Measurements from ENCODE around the gene HEMGN. TPM values are rescaled to one million over a fixed set of nuclear protein-coding genes. Genes with fewer than 3 reads are reported as not detected.
"Not testable (repeated sequence)": the region's sequence is repeated elsewhere in the genome, so short reads cannot be mapped to it uniquely, and the experiment has no call there.

HEMGN gene
- total and polyA plus RNA-seq, 2 donors (not counting 1 experiment from before 2014, with no cell fraction given): not detected

DNA sequence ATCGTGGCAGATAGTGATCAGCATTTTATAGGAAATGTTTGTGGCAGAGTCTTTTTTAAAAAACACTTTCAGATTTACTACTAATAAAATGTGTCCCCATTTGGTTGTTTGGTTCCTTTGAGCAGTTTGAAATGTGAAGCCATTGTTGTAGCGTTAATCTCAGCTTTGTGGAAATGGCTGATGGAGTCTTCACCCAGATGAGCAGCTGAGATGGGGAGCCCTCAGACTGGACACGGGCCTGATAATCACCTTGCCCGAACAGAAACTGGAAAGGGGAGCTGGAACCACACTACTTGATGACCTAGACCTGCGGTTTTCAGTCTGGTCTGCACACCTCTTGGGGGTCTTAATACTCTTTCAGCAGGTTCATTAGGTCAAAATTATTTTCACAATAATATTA lies 24.6 kb upstream of the HEMGN start:
- Histone ChIP-seq H3K79me2 (ENCODE audit: control insufficient read depth, insufficient read depth, low read length) (no peaks in the 10 kb centered on the region), H3K9ac (ENCODE audit: insufficient read depth, low read length) (no peak overlapping the region), H3K9me3 (ENCODE audit: control insufficient read depth, insufficient read depth, low read depth, low read length) (no peaks in the 10 kb centered on the region), H3K36me3 (ENCODE audit: control insufficient read depth, insufficient read depth, low read length) (no peaks in the 10 kb centered on the region), H3K4me3 (replicated peaks in 1 of 4; ENCODE audit: control extremely low read depth in 1 of 4, insufficient read depth in 1 of 4, low read depth in 3 of 4, low read length in 4 of 4) (no peak overlapping the region), H4K20me1 (ENCODE audit: control insufficient read depth, extremely low read depth, insufficient read depth, low read length) (no peaks in the 10 kb centered on the region), H3K4me1 (ENCODE audit: control insufficient read depth, extremely low read depth, insufficient read depth, low read length) (peaks cover 3% of the 10 kb centered on the region), H3K27me3 (ENCODE audit: control insufficient read depth, insufficient read depth, low read length) (peaks cover 7% of the 10 kb centered on the region), H2AFZ (ENCODE audit: low read length) (no peak overlapping the region), H3K27ac (ENCODE audit: insufficient read depth, low read length) (no peak overlapping the region), H3K4me2 (ENCODE audit: extremely low read depth, insufficient read depth, low read length) (no peak overlapping the region)
- TF ChIP-seq, protein P1, sequence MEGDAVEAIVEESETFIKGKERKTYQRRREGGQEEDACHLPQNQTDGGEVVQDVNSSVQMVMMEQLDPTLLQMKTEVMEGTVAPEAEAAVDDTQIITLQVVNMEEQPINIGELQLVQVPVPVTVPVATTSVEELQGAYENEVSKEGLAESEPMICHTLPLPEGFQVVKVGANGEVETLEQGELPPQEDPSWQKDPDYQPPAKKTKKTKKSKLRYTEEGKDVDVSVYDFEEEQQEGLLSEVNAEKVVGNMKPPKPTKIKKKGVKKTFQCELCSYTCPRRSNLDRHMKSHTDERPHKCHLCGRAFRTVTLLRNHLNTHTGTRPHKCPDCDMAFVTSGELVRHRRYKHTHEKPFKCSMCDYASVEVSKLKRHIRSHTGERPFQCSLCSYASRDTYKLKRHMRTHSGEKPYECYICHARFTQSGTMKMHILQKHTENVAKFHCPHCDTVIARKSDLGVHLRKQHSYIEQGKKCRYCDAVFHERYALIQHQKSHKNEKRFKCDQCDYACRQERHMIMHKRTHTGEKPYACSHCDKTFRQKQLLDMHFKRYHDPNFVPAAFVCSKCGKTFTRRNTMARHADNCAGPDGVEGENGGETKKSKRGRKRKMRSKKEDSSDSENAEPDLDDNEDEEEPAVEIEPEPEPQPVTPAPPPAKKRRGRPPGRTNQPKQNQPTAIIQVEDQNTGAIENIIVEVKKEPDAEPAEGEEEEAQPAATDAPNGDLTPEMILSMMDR (conservative IDR thresholded peaks at IDR 0.05 in 1 of 2, IDR thresholded peaks at IDR 0.05 in 1 of 2; ENCODE audit: low read depth in 1 of 2, low read length in 2 of 2): no peak
- TF ChIP-seq EZH2 (IDR thresholded peaks at IDR 0.05; ENCODE audit: low read length, missing control alignments): no peak
- DNase-seq (ENCODE audit: low read depth in 2 of 2): no peak

DNA sequence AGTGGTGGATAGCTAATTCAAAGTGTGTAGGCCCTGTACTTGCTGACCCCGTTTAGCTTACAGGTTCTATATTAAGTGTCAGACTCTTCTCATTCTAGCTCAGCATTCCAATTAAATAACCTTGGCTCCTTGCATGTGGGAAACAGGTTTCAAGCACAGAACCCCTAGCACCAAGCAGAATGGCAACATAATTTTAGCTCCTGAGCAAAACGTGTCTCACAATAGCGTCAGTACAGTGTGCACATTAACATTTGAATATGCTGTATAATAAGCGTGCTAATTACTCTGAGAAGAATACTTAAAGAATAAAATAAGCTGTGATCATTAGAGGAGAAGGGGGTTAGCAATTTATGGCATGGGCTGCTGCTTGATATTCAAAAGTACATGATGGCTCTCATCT lies 24.2 kb upstream of the HEMGN start:
- no peaks in the 10 kb centered on the region for H3K36me3 ChIP-seq (ENCODE audit: control insufficient read depth, insufficient read depth, low read length)
- H3K27me3 ChIP-seq (ENCODE audit: control insufficient read depth, insufficient read depth, low read length): peaks cover 7% of the 10 kb centered on the region
- no peak overlapping the region for H3K4me2 ChIP-seq (ENCODE audit: extremely low read depth, insufficient read depth, low read length)
- H3K4me1 ChIP-seq (ENCODE audit: control insufficient read depth, extremely low read depth, insufficient read depth, low read length): peaks cover 3% of the 10 kb centered on the region
- no peak for TF ChIP-seq EZH2 (IDR thresholded peaks at IDR 0.05; ENCODE audit: low read length, missing control alignments)
- TF ChIP-seq, protein P1 (conservative IDR thresholded peaks at IDR 0.05 in 1 of 2, IDR thresholded peaks at IDR 0.05 in 1 of 2; ENCODE audit: low read depth in 1 of 2, low read length in 2 of 2): no peak
- H3K4me3 ChIP-seq (replicated peaks in 1 of 4; ENCODE audit: control extremely low read depth in 1 of 4, insufficient read depth in 1 of 4, low read depth in 3 of 4, low read length in 4 of 4): no peak overlapping the region
- no peaks in the 10 kb centered on the region for H4K20me1 ChIP-seq (ENCODE audit: control insufficient read depth, extremely low read depth, insufficient read depth, low read length)
- H3K9ac ChIP-seq (ENCODE audit: insufficient read depth, low read length): no peak overlapping the region
- H2AFZ ChIP-seq (ENCODE audit: low read length): no peak overlapping the region
- no peaks in the 10 kb centered on the region for H3K9me3 ChIP-seq (ENCODE audit: control insufficient read depth, insufficient read depth, low read depth, low read length)
- no peaks in the 10 kb centered on the region for H3K79me2 ChIP-seq (ENCODE audit: control insufficient read depth, insufficient read depth, low read length)
- DNase-seq (ENCODE audit: low read depth in 2 of 2): no peak
- no peak overlapping the region for H3K27ac ChIP-seq (ENCODE audit: insufficient read depth, low read length)

DNA sequence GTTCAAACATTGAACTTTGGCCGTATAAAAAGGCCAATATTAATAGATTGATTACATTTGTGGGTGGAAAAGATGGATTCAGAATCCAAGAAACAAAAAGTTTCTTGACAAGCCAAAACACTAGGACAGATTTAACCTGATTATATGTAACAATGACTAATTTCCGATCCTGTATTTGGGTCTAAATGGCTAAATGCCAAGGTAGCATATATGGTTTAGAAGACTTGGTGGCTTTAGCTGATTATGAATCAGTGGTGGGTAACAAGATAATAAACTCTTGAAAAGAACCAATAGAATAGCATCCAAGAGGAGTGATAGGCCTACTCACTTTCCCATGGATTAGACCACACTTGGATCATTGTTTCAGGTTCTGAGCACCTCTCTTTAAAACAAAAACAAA lies 23.4 kb upstream of the HEMGN start:
- peaks cover 7% of the 10 kb centered on the region for H3K27me3 ChIP-seq (ENCODE audit: control insufficient read depth, insufficient read depth, low read length)
- H3K9me3 ChIP-seq (ENCODE audit: control insufficient read depth, insufficient read depth, low read depth, low read length): no peaks in the 10 kb centered on the region
- no peak overlapping the region for H3K4me3 ChIP-seq (replicated peaks in 1 of 4; ENCODE audit: control extremely low read depth in 1 of 4, insufficient read depth in 1 of 4, low read depth in 3 of 4, low read length in 4 of 4)

DNA sequence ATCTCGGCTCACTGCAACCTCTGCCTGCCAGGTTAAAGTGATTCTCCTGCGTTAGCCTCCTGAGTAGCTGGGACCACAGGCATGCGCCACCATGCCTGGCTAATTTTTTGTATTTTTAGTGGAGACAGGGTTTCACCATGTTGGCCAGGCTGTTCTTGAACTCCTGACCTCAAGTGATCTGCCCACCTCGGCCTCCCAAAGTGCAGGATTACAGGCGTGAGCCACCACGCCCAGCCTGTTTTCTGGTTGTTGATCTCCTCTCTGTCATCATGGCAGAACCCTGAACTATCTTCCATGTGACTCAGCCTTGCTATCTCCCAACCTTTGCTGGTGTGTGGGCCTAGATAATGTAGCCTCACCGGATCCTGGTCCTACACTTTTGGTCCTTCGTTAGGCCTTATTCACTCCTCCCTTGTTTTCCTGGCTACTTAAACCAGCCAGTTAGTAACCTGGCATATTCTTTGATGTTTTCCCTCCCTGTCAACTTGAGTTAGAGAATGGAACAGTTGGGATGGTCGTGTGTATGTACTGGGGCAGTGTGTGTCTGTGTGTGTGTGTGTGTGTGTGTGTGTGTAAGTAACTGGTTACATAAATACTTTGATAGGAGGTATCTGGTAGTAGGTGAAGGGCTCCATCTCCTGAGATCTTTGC lies 22.8 kb upstream of the HEMGN start:
- H3K9ac ChIP-seq (ENCODE audit: insufficient read depth, low read length); H3K9me3 ChIP-seq (ENCODE audit: control insufficient read depth, insufficient read depth, low read depth, low read length); H3K4me2 ChIP-seq (ENCODE audit: extremely low read depth, insufficient read depth, low read length); H3K27me3 ChIP-seq (ENCODE audit: control insufficient read depth, insufficient read depth, low read length); DNase-seq (ENCODE audit: low read depth in 2 of 2); H3K36me3 ChIP-seq (ENCODE audit: control insufficient read depth, insufficient read depth, low read length); H4K20me1 ChIP-seq (ENCODE audit: control insufficient read depth, extremely low read depth, insufficient read depth, low read length); H3K27ac ChIP-seq (ENCODE audit: insufficient read depth, low read length); H3K79me2 ChIP-seq (ENCODE audit: control insufficient read depth, insufficient read depth, low read length); H2AFZ ChIP-seq (ENCODE audit: low read length); H3K4me3 ChIP-seq (replicated peaks in 1 of 4; ENCODE audit: control extremely low read depth in 1 of 4, insufficient read depth in 1 of 4, low read depth in 3 of 4, low read length in 4 of 4); H3K4me1 ChIP-seq (ENCODE audit: control insufficient read depth, extremely low read depth, insufficient read depth, low read length): not testable (repeated sequence)

More for the DNA sequence above, 23.4 kb upstream of the HEMGN start:
- TF ChIP-seq EZH2 (IDR thresholded peaks at IDR 0.05; ENCODE audit: low read length, missing control alignments): no peak
- TF ChIP-seq, protein P1 (conservative IDR thresholded peaks at IDR 0.05 in 1 of 2, IDR thresholded peaks at IDR 0.05 in 1 of 2; ENCODE audit: low read depth in 1 of 2, low read length in 2 of 2): no peak
- Histone ChIP-seq H3K9ac (ENCODE audit: insufficient read depth, low read length) (no peak overlapping the region), H2AFZ (ENCODE audit: low read length) (no peak overlapping the region), H3K27ac (ENCODE audit: insufficient read depth, low read length) (no peak overlapping the region), H3K4me2 (ENCODE audit: extremely low read depth, insufficient read depth, low read length) (no peak overlapping the region), H3K4me1 (ENCODE audit: control insufficient read depth, extremely low read depth, insufficient read depth, low read length) (peaks cover 3% of the 10 kb centered on the region), H3K36me3 (ENCODE audit: control insufficient read depth, insufficient read depth, low read length) (no peaks in the 10 kb centered on the region), H3K79me2 (ENCODE audit: control insufficient read depth, insufficient read depth, low read length) (no peaks in the 10 kb centered on the region), H4K20me1 (ENCODE audit: control insufficient read depth, extremely low read depth, insufficient read depth, low read length) (no peaks in the 10 kb centered on the region)
- DNase-seq (ENCODE audit: low read depth in 2 of 2): no peak
